ENCODE measurements around the gene TEPSIN.
A peak's percentile ranks its signal among the peaks of the same experiment; 100 is the strongest.

TEPSIN gene

GRCh38 chr17:81278831-81279230 lies 40.0 kb upstream of the TEPSIN start:
- ATAC-seq, result no peak
- no peak for TF ChIP-seq ISL1 (CRISPR knock-in tag; IDR thresholded peaks at IDR 0.05)
- TF ChIP-seq ZNF70 (CRISPR knock-in tag; IDR thresholded peaks at IDR 0.05), result no peak
- TF ChIP-seq ZFP30 (CRISPR knock-in tag; IDR thresholded peaks at IDR 0.05), result no peak
- TF ChIP-seq ZC3H10 (CRISPR knock-in tag; IDR thresholded peaks at IDR 0.05), result no peak
- no peak for TF ChIP-seq SNAI2 (CRISPR knock-in tag; IDR thresholded peaks at IDR 0.05)
- TF ChIP-seq BACH2 (CRISPR knock-in tag; IDR thresholded peaks at IDR 0.05; ENCODE audit: borderline replicate concordance), result no peak

- ATAC-seq, result no peak
- no peak for TF ChIP-seq ZFP30 (CRISPR knock-in tag; IDR thresholded peaks at IDR 0.05)
- no peak for TF ChIP-seq SNAI2 (CRISPR knock-in tag; IDR thresholded peaks at IDR 0.05)
- no peak for TF ChIP-seq ZC3H10 (CRISPR knock-in tag; IDR thresholded peaks at IDR 0.05)
Observed at GRCh38 chr17:81277946-81278693, 39.3 kb upstream of the TEPSIN start.

- TF ChIP-seq ZFP30 (CRISPR knock-in tag; IDR thresholded peaks at IDR 0.05) (no peak), SNAI2 (CRISPR knock-in tag; IDR thresholded peaks at IDR 0.05) (no peak)
- ATAC-seq, result peak; percentile 63
Observed at GRCh38 chr17:81277421-81277820, 38.6 kb upstream of the TEPSIN start.

GRCh38 chr17:81276781-81277180 lies 37.9 kb upstream of the TEPSIN start:
- ATAC-seq, result no peak
- TF ChIP-seq TCF4 (CRISPR knock-in tag; IDR thresholded peaks at IDR 0.05; ENCODE audit: borderline replicate concordance) (no peak), SNAI2 (CRISPR knock-in tag; IDR thresholded peaks at IDR 0.05) (no peak), CSDC2 (CRISPR knock-in tag; IDR thresholded peaks at IDR 0.05) (no peak), ZFP3 (CRISPR knock-in tag; IDR thresholded peaks at IDR 0.05) (no peak), ESRRG (CRISPR knock-in tag; IDR thresholded peaks at IDR 0.05) (no peak), TSHZ2 (CRISPR knock-in tag; IDR thresholded peaks at IDR 0.05) (no peak), ARNTL (CRISPR knock-in tag; IDR thresholded peaks at IDR 0.05; ENCODE audit: borderline replicate concordance, low read depth) (no peak), ZNF70 (CRISPR knock-in tag; IDR thresholded peaks at IDR 0.05) (no peak), ZFP30 (CRISPR knock-in tag; IDR thresholded peaks at IDR 0.05) (no peak), BACH2 (CRISPR knock-in tag; IDR thresholded peaks at IDR 0.05; ENCODE audit: borderline replicate concordance) (no peak), CSRNP3 (CRISPR knock-in tag; IDR thresholded peaks at IDR 0.05) (no peak), RARB (CRISPR knock-in tag; IDR thresholded peaks at IDR 0.05) (no peak), TOX (CRISPR knock-in tag; IDR thresholded peaks at IDR 0.05; ENCODE audit: borderline replicate concordance) (no peak), OSR1 (CRISPR knock-in tag; IDR thresholded peaks at IDR 0.05) (no peak), PPARA (CRISPR knock-in tag; IDR thresholded peaks at IDR 0.05; ENCODE audit: borderline replicate concordance) (no peak), CREB5 (CRISPR knock-in tag; IDR thresholded peaks at IDR 0.05; ENCODE audit: low read depth) (no peak)

- ATAC-seq, result no peak
- TF ChIP-seq ZNF565 (CRISPR knock-in tag; conservative IDR thresholded peaks at IDR 0.05; ENCODE audit: low read depth) (no peak), OSR1 (CRISPR knock-in tag; IDR thresholded peaks at IDR 0.05) (no peak)
Observed at GRCh38 chr17:81274471-81274855, 35.6 kb upstream of the TEPSIN start.

Measured in SK-N-SH treated with all-trans-retinoic acid at 6 μM for 48 hours (cell line).